ENCODE results near the gene CENPV. TPM values are rescaled to one million over a fixed set of nuclear protein-coding genes. Genes with fewer than 3 reads are reported as not detected.
A peak's percentile ranks its signal among the peaks of the same experiment; 100 is the strongest.
"Not testable (repeated sequence)": the region's sequence is repeated elsewhere in the genome, so short reads cannot be mapped to it uniquely, and the experiment has no call there.

CENPV gene
- total RNA-seq: 91.3 and 144 TPM in 2 replicates

- no peak for TF ChIP-seq CTCF (conservative IDR thresholded peaks at IDR 0.05; ENCODE audit: low read depth, low read length)
- no peak for DNase-seq (ENCODE audit: low read depth)
- peak within 1 kb of the TSS; percentile 47 for H3K4me3 ChIP-seq (ENCODE audit: low read depth, low read length)
Observed at GRCh38 chr17:16353317-16354174, at the start of gene CENPV. Gene CENPV, minus strand, starts transcription at chr17:16353469. Its CDS starts 33 bp downstream, at chr17:16353436.

GRCh38 chr17:16398270-16399267 is 45.3 kb upstream of the CENPV start:
- H3K4me3 ChIP-seq (ENCODE audit: low read depth, low read length): no peak overlapping the region
- TF ChIP-seq CTCF (conservative IDR thresholded peaks at IDR 0.05; ENCODE audit: low read depth, low read length): no peak
- DNase-seq (ENCODE audit: low read depth): no peak

DNA sequence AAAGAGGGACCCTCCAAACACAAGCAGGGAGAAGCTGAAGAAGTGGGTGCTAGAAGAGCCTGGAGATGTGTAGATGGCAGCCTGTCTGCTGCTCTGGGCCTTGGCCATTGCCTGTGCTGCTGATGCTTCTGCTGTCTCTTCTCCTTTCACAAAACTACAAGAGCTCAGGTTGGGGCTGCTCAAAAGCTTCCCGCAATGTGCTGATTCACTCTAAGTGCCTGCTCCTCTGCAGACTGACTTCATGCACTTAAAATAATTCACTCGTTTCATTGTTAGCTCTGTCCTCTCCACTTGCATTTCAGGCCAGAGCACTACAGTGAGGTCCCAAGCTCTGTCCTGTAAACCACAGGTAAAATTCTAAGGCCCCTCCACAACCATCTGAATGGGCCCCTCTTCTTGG is 43.4 kb upstream of the CENPV start:
- not testable (repeated sequence) for DNase-seq (ENCODE audit: low read depth); H3K4me3 ChIP-seq (ENCODE audit: low read depth, low read length)

DNA sequence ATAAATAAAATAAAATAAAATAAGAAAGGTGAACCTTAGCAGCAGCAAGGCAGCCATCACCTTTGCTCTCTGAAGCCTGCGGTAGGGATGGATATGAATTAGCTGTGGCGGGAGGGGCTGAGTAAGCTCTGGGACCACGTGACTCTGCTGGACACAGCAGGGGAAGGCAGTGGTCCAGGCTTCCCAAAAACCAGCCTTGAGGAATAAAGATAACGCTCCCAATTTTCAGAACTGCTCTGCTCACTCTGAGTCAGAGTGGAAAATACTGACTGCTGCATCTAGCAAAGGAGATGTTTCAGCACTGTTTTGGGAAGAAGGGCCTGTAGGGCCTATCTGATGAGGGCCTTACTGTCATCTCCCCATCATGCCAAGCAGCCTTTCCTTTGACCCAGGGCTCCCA is 42.6 kb upstream of the CENPV start:
- not testable (repeated sequence) for H3K4me3 ChIP-seq (ENCODE audit: low read depth, low read length); DNase-seq (ENCODE audit: low read depth)

DNA sequence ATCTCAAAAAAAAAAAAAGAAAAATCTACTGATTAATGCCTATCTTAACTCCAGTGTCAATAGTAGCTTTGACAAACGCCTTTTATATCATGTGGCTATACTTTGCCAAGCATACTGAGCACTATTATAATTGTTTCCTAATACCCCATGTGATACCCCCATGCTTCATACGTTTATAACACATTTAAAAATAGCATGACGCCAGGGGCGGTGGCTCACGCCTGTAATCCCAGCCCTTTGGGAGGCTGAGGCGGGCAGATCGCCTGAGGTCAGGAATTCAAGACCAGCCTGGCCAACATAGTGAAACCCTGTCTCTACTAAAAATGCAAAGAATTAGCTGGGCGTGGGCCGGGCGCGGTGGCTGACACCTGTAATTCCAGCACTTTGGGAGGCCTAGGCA is 39.2 kb upstream of the CENPV start:
- not testable (repeated sequence) for DNase-seq (ENCODE audit: low read depth); H3K4me3 ChIP-seq (ENCODE audit: low read depth, low read length)

DNA sequence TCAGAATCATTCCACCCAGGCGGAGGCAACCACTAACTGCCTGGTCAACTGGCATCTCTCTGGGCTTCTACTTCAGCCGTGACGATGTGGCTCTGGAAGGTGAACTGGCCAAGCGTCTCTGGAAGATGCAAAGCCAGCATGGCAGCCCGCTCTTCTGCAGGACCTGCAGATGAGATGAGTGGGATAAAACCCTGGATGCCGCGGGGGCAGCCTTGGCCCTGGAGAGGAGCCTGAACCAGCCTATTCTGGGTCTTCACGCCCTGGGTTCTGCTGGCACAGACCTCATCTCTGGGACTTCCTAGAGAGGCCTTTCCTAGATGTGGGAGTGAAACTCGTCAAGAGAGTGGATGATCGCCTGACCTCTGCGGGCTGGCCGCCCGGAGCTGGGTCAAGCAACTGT is 38.2 kb upstream of the CENPV start:
- no peak for DNase-seq (ENCODE audit: low read depth)
- no peak for TF ChIP-seq CTCF (conservative IDR thresholded peaks at IDR 0.05; ENCODE audit: low read depth, low read length)
- no peak overlapping the region for H3K4me3 ChIP-seq (ENCODE audit: low read depth, low read length)

- peak overlapping the region; percentile 36 for H3K4me3 ChIP-seq (ENCODE audit: low read depth, low read length)
- not testable (repeated sequence) for DNase-seq (ENCODE audit: low read depth)
Observed at GRCh38 chr17:16386126-16386507, 32.8 kb upstream of the CENPV start.

DNA sequence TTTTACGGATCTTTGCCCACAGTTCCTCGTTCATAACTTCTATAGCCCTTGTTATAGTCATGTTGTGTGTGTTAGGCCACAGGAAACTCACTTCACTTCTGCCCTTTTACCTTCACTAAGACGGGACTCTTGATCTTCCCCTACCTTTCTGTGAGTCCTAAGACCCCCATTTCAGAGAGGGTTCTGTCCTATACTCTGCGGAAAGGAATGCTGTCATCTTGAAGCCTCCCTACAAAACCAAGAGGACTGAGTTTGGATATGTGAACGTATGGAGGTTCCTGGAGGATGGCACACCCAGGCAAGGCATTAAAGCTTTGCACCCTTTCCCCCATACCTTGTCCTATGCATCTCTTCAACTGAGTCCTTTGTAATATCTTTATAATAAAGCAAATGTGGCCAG is 31.3 kb upstream of the CENPV start:
- no peak for DNase-seq (ENCODE audit: low read depth)
- no peak for TF ChIP-seq CTCF (conservative IDR thresholded peaks at IDR 0.05; ENCODE audit: low read depth, low read length)
- H3K4me3 ChIP-seq (ENCODE audit: low read depth, low read length): no peak overlapping the region

All from epithelial cell of proximal tubule (primary cell).